IMR-90 (cell line): ENCODE data around the gene FXYD3. TPM values are rescaled to one million over a fixed set of nuclear protein-coding genes. Genes with fewer than 3 reads are reported as not detected.
A peak's percentile ranks its signal among the peaks of the same experiment; 100 is the strongest.

Source experiments
- ATAC-seq: fragments of 200-7000 bp; cut with Tn5 transposase; 2 replicates; pipeline ENCODE4 v1.9.1; 2020; ENCODE audit warnings: low read depth, mild to moderate bottlenecking, moderate library complexity
- BruUV-seq: library from RNA; stranded (reverse); fragments of 400-500 nt; replicated peaks from 2 replicates; lab custom pipeline; 2021; lab: Mats Ljungman, UMichigan
- CTCF ChIA-PET: fragments of 300-600 bp; formaldehyde crosslinking; extraction: SDS; loops from one replicate; lab custom pipeline; 2021; ENCODE audit warnings: antibody characterized with exemption; lab: Yijun Ruan, JAX
- POLR2A ChIA-PET: fragments of 300-600 bp; sonication (Branson Sonifier 250); formaldehyde crosslinking; loops from one replicate; lab custom pipeline; 2022; ENCODE audit warnings: antibody characterized with exemption; ENCODE audit not compliant: unreplicated experiment; lab: Charles Lee
- DNase-seq: peaks from one replicate; pipeline ENCODE4 v3.0.0; 2013
- H2AFZ ChIP-seq: replicated peaks from 2 replicates; pipeline ENCODE3; 2013; ENCODE audit warnings: low read length, mild to moderate bottlenecking; ENCODE audit not compliant: poor library complexity
- H2AK5ac ChIP-seq: 2 replicates; pipeline ENCODE4 v1.6.1; 2013; ENCODE audit warnings: low read depth, low read length, inconsistent platforms
- H2AK9ac ChIP-seq: replicated peaks from 2 replicates; pipeline ENCODE3; 2013; ENCODE audit warnings: mild to moderate bottlenecking, low read depth, low read length, moderate library complexity; ENCODE audit not compliant: poor library complexity
- H2BK120ac ChIP-seq: 2 replicates; pipeline ENCODE4 v1.6.1; 2013; ENCODE audit warnings: low read depth, low read length, inconsistent platforms
- H2BK15ac ChIP-seq: 3 replicates; pipeline ENCODE4 v1.6.1; 2013; ENCODE audit warnings: low read depth, low read length, inconsistent platforms
- H2BK20ac ChIP-seq: 2 replicates; pipeline ENCODE4 v1.6.1; 2013; ENCODE audit warnings: low read depth, mild to moderate bottlenecking, inconsistent platforms, low read length, moderate library complexity
- H2BK5ac ChIP-seq: 2 replicates; pipeline ENCODE4 v1.6.1; 2013; ENCODE audit warnings: mild to moderate bottlenecking, low read depth, low read length, inconsistent platforms; ENCODE audit not compliant: poor library complexity, severe bottlenecking
- H3K14ac ChIP-seq: replicated peaks from 2 replicates; pipeline ENCODE4 v1.6.1; 2013; ENCODE audit warnings: low read depth, low read length, inconsistent platforms
- H3K18ac ChIP-seq: 2 replicates; pipeline ENCODE4 v1.6.1; 2013; ENCODE audit warnings: low read depth, low read length, control low read depth
- H3K23ac ChIP-seq: 2 replicates; pipeline ENCODE4 v1.6.1; 2013; ENCODE audit warnings: low read depth, low read length, inconsistent platforms
- H3K27ac ChIP-seq: 2 replicates; pipeline ENCODE4 v1.5.1; 2013; ENCODE audit warnings: mild to moderate bottlenecking, control low read depth, low read length; ENCODE audit not compliant: insufficient read depth
- H3K27me3 ChIP-seq: 2 replicates; pipeline ENCODE4 v1.6.1; 2013; ENCODE audit warnings: low read length; ENCODE audit not compliant: control insufficient read depth, insufficient read depth
- H3K36me3 ChIP-seq: 2 replicates; pipeline ENCODE4 v1.6.1; 2013; ENCODE audit warnings: low read length, mixed read lengths; ENCODE audit not compliant: control insufficient read depth, insufficient read depth
- H3K4ac ChIP-seq: 2 replicates; pipeline ENCODE4 v1.6.1; 2013; ENCODE audit warnings: low read depth, low read length, inconsistent platforms
- H3K4me1 ChIP-seq: 2 replicates; pipeline ENCODE4 v1.6.1; 2013; ENCODE audit warnings: low read length, mixed read lengths; ENCODE audit not compliant: control insufficient read depth, insufficient read depth
- H3K4me2 ChIP-seq: 2 replicates; pipeline ENCODE4 v1.6.1; 2013; ENCODE audit warnings: low read depth, mild to moderate bottlenecking, control low read depth, low read length, moderate library complexity
- H3K4me3 ChIP-seq: 2 replicates; pipeline ENCODE4 v1.5.1; 2013; ENCODE audit warnings: low read depth, mild to moderate bottlenecking, control low read depth, low read length, moderate library complexity; ENCODE audit not compliant: insufficient read depth
- H3K56ac ChIP-seq: 2 replicates; pipeline ENCODE4 v1.6.1; 2013; ENCODE audit warnings: low read length, inconsistent platforms; ENCODE audit not compliant: insufficient read depth; ENCODE audit errors: extremely low read depth
- H3K79me1 ChIP-seq, 2 experiments: 2 replicates each; pipeline ENCODE4 v1.6.1; 2013; ENCODE audit warnings: low read length in 2 of 2, inconsistent platforms in 1 of 2, low read depth in 1 of 2
- H3K9ac ChIP-seq: 2 replicates; pipeline ENCODE4 v1.6.1; 2013; ENCODE audit warnings: low read depth, low read length, control low read depth
- H3K9me1 ChIP-seq: 2 replicates; pipeline ENCODE4 v1.6.1; 2013; ENCODE audit warnings: low read length, inconsistent platforms; ENCODE audit not compliant: insufficient read depth
- H3K9me3 ChIP-seq: 2 replicates; pipeline ENCODE4 v1.6.1; 2013; ENCODE audit warnings: low read length; ENCODE audit not compliant: control insufficient read depth, insufficient read depth
- H4K20me1 ChIP-seq: 2 replicates; pipeline ENCODE4 v1.6.1; 2013; ENCODE audit warnings: low read length, inconsistent platforms; ENCODE audit not compliant: insufficient read depth
- H4K5ac ChIP-seq: 2 replicates; pipeline ENCODE4 v1.6.1; 2013; ENCODE audit warnings: mild to moderate bottlenecking, low read depth, low read length, control low read depth
- H4K8ac ChIP-seq, 2 experiments: 2 replicates each; pipeline ENCODE4 v1.6.1; 2013; ENCODE audit warnings: low read depth in 2 of 2, low read length in 2 of 2, control low read depth in 1 of 2, inconsistent platforms in 1 of 2
- H4K91ac ChIP-seq: 2 replicates; pipeline ENCODE4 v1.6.1; 2013; ENCODE audit warnings: low read depth, low read length, inconsistent platforms; ENCODE audit not compliant: insufficient read depth
- BHLHE40 ChIP-seq: fragments of 150-350 bp; IDR thresholded peaks from 2 replicates; pipeline ENCODE4 v1.6.1; 2016; ENCODE audit warnings: mild to moderate bottlenecking, low read depth, low read length
- CHD1 ChIP-seq: IDR thresholded peaks from 2 replicates; pipeline ENCODE4 v1.6.1; 2012; ENCODE audit warnings: low read depth, low read length, improper control_type of control experiment
- FOS ChIP-seq: fragments of 150-350 bp; IDR thresholded peaks from 2 replicates; pipeline ENCODE4 v1.6.1; 2016; ENCODE audit warnings: low read depth, low read length
- MAFK ChIP-seq: IDR thresholded peaks from 2 replicates; pipeline ENCODE4 v1.6.1; 2012; ENCODE audit warnings: low read depth, low read length, improper control_type of control experiment
- MAZ ChIP-seq: IDR thresholded peaks from 2 replicates; pipeline ENCODE4 v1.6.1; 2012; ENCODE audit warnings: low read depth, mild to moderate bottlenecking, low read length, improper control_type of control experiment, moderate library complexity, borderline replicate concordance
- NFE2L2 ChIP-seq: fragments of 150-350 bp; IDR thresholded peaks from 2 replicates; pipeline ENCODE4 v1.6.1; 2016; ENCODE audit warnings: low read depth, mild to moderate bottlenecking, low read length
- POLR2A ChIP-seq: IDR thresholded peaks from 2 replicates; pipeline ENCODE4 v1.6.1; 2012; ENCODE audit warnings: mild to moderate bottlenecking, low read depth, low read length
- RAD21 ChIP-seq: IDR thresholded peaks from 2 replicates; pipeline ENCODE4 v1.6.1; 2012; ENCODE audit warnings: low read length, improper control_type of control experiment
- RFX5 ChIP-seq: IDR thresholded peaks from 2 replicates; pipeline ENCODE4 v1.8.0; 2012; ENCODE audit warnings: low read depth, mild to moderate bottlenecking, low read length, moderate library complexity
- SMC3 ChIP-seq: fragments of 150-350 bp; IDR thresholded peaks from 2 replicates; pipeline ENCODE4 v1.6.1; 2016; ENCODE audit warnings: low read depth, mild to moderate bottlenecking, antibody characterized with exemption, low read length, moderate library complexity
- WGBS, 2 experiments: methylation state at CpG; one replicate each; pipeline versions ENCODE4 v1.1.5 to v1.1.7; 2013; ENCODE audit warnings: missing lambda C conversion rate in 2 of 2; ENCODE audit not compliant: insufficient read length in 1 of 2; ENCODE audit errors: extremely low coverage in 2 of 2; 5-methylcytosine and 5-hydroxymethylcytosine counted together
- dilution Hi-C: fragments of 300-500 bp; cut with HindIII; formaldehyde crosslinking; loops from one replicate; pipeline ENCODE4 v1.14.3; 2018; ENCODE audit warnings: low sequenced_read_pairs; ENCODE audit not compliant: unreplicated experiment
- in situ Hi-C: fragments of 300-500 bp; cut with MboI; formaldehyde crosslinking; loops from 3 replicates; pipeline ENCODE4 v1.14.3; 2019; ENCODE audit warnings: low sequenced_read_pairs, inconsistent platforms, mixed read lengths
- intact Hi-C: fragments of 100-400 bp; cut with micrococcal nuclease; formaldehyde crosslinking; loops from 2 replicates; pipeline ENCODE4 v1.10.0; 2022
- polyA plus RNA-seq, 3 experiments: library from polyadenylated mRNA; depleted of rRNA; stranded (reverse); fragments of >200 nt; gene quantifications; 2 replicates each; pipeline ENCODE4 v1.2.3, GENCODE V29; 2012; ENCODE audit warnings: low replicate concordance in 1 of 3
- total RNA-seq: library from RNA; depleted of rRNA; stranded (reverse); fragments of >200 nt; gene quantifications from 2 replicates; pipeline ENCODE4 v1.2.3, GENCODE V29; 2012
- TF ChIP-seq, protein P1 (sequence below): fragments of 150-350 bp; IDR thresholded peaks from 2 replicates; pipeline ENCODE4 v1.6.1; 2016; ENCODE audit warnings: low read depth, mild to moderate bottlenecking, low read length, moderate library complexity, borderline replicate concordance
- TF ChIP-seq, protein P2 (sequence below): fragments of 150-350 bp; IDR thresholded peaks from 2 replicates; pipeline ENCODE4 v1.6.1; 2017; ENCODE audit warnings: mild to moderate bottlenecking, antibody characterized with exemption, low read length, low read depth
- TF ChIP-seq, protein P3 (sequence below): conservative IDR thresholded peaks from 2 replicates; pipeline ENCODE4 v1.5.1; 2012; ENCODE audit warnings: mild to moderate bottlenecking, low read depth, low read length, improper control_type of control experiment

FXYD3 gene
- total and polyA plus RNA-seq, 2 of the 4 experiments (the other 2 are of a cell fraction), result not detected

DNA sequence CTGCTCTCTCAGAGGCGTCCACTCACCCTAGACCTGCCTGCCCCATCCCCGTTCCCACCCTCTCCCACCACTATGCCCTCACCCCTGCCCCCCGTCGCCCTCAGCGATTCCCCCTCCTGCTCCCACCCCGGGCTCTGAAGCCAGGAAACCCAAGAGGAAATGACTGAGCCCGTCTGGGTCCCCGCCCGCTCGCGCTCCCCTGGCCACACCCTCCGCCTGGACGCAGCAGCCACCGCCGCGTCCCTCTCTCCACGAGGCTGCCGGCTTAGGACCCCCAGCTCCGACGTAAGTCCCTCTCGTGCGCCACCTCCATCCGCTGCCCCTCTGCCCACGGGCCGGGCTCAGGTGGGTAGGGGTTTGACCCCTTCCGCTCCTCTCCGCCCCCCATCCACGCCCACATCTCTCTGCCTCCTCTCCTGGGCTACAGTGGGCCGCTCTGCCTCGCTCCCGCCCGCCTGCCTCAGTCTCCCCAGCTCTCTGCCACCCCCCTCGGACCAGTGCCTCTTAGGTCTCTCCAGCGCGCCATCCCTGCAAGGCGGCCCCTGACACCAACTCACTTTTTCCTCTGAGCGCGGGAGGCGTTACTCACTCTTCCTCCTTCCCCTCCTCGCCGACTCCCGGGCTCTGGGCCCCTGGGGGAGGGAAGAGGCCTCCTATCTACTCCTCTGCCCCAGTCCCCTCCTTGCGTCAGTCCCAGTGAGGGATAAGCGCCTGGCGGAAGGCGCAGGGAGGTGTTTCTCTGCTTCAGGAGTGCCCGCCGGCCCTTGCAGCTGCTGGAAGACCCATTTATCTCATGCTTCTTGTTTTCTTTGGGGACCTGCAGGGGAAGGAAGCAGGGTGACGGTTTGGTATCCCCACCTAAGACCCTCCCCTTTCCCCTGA lies 39.1 kb downstream of the FXYD3 start, which contains the start of gene FXYD5:
Gene FXYD5 (plus strand): TSS at position 211 of the 882 bp plus-strand sequence. CDS start 816 bp downstream, outside the sequence.
- CTCF ChIA-PET, result interaction anchor here (0.5 to 0.9 kb wide), 4 partner anchors 70 to 244 kb away, joined by 3 read pairs; no protein-coding TSS in a partner anchor
- Histone ChIP-seq H4K5ac (peak within 1 kb of the TSS; percentile 45), H2BK15ac (peak within 1 kb of the TSS; percentile 52; the same call in 1 of the 3 replicates), H3K4me3 (peak within 1 kb of the TSS; percentile 79), H3K14ac (peak within 1 kb of the TSS; percentile 91), H3K9me1 (peaks cover 12% of the 10 kb centered on the region; the same call in 1 of the 2 replicates), H3K9ac (peak within 1 kb of the TSS; percentile 83), H3K18ac (peak within 1 kb of the TSS; percentile 21), H4K20me1 (0 out of 2 replicates have a peak, but pooled peaks cover 2% of the 10 kb centered on the region), H3K27ac (peak within 1 kb of the TSS; percentile 75), H2AK5ac (peak within 1 kb of the TSS; percentile 90), H4K8ac (peak within 1 kb of the TSS; percentile 75 to 97), H3K23ac (peak within 1 kb of the TSS; percentile 90), H2BK120ac (peak within 1 kb of the TSS; percentile 65), H2BK5ac (peak within 1 kb of the TSS; percentile 84), H3K4ac (peak within 1 kb of the TSS; percentile 87), H3K4me2 (peak within 1 kb of the TSS; percentile 85), H3K27me3 (no peaks in the 10 kb centered on the region), H3K9me3 (no peaks in the 10 kb centered on the region), H2AK9ac (peak within 1 kb of the TSS; percentile 99), H3K79me1 (peaks cover 8 to 42% of the 10 kb centered on the region in 2 experiments; a peak in 2 of 4 replicates), H2AFZ (peak within 1 kb of the TSS; percentile 100), H4K91ac (peak within 1 kb of the TSS; percentile 95), H2BK20ac (peak within 1 kb of the TSS; percentile 16; the same call in 1 of the 2 replicates), H3K4me1 (peaks cover 9% of the 10 kb centered on the region), H3K56ac (peak within 1 kb of the TSS; percentile 69; the same call in 1 of the 2 replicates), H3K36me3 (peaks cover 19% of the 10 kb centered on the region)
- intact Hi-C loops, result no loop called here
- 0% methylated on average over 6 of the region's 49 CpGs; no CpG with 5 or more reads in 1 of the 2 experiments for WGBS, 2 experiments
- ATAC-seq (peak; percentile 85), DNase-seq (peak; percentile 80)
- in situ Hi-C loops, result no loop called here
- POLR2A ChIA-PET, result interaction anchor here (0.6 kb wide), 1 partner anchor 57 kb away, joined by 6 read pairs; no protein-coding TSS in a partner anchor
- no TSS peak for BruUV-seq
- dilution Hi-C loops, result no loop called here
- TF ChIP-seq FOS (no peak), POLR2A (peak; percentile 67), RAD21 (peak; percentile 9; the same call in 1 of the 2 replicates), CHD1 (no peak), BHLHE40 (no peak), NFE2L2 (no peak), RFX5 (no peak), SMC3 (no peak), MAZ (peak; percentile 70; the same call in 1 of the 2 replicates), MAFK (no peak)
- TF ChIP-seq, protein P1, sequence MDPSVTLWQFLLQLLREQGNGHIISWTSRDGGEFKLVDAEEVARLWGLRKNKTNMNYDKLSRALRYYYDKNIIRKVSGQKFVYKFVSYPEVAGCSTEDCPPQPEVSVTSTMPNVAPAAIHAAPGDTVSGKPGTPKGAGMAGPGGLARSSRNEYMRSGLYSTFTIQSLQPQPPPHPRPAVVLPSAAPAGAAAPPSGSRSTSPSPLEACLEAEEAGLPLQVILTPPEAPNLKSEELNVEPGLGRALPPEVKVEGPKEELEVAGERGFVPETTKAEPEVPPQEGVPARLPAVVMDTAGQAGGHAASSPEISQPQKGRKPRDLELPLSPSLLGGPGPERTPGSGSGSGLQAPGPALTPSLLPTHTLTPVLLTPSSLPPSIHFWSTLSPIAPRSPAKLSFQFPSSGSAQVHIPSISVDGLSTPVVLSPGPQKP, result no peak
- TF ChIP-seq, protein P2, sequence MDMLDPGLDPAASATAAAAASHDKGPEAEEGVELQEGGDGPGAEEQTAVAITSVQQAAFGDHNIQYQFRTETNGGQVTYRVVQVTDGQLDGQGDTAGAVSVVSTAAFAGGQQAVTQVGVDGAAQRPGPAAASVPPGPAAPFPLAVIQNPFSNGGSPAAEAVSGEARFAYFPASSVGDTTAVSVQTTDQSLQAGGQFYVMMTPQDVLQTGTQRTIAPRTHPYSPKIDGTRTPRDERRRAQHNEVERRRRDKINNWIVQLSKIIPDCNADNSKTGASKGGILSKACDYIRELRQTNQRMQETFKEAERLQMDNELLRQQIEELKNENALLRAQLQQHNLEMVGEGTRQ, result no peak
- TF ChIP-seq, protein P3, sequence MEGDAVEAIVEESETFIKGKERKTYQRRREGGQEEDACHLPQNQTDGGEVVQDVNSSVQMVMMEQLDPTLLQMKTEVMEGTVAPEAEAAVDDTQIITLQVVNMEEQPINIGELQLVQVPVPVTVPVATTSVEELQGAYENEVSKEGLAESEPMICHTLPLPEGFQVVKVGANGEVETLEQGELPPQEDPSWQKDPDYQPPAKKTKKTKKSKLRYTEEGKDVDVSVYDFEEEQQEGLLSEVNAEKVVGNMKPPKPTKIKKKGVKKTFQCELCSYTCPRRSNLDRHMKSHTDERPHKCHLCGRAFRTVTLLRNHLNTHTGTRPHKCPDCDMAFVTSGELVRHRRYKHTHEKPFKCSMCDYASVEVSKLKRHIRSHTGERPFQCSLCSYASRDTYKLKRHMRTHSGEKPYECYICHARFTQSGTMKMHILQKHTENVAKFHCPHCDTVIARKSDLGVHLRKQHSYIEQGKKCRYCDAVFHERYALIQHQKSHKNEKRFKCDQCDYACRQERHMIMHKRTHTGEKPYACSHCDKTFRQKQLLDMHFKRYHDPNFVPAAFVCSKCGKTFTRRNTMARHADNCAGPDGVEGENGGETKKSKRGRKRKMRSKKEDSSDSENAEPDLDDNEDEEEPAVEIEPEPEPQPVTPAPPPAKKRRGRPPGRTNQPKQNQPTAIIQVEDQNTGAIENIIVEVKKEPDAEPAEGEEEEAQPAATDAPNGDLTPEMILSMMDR, result no peak
